Measurements from ENCODE around the gene PITHD1.
A peak's percentile ranks its signal among the peaks of the same experiment; 100 is the strongest.

Gene PITHD1

DNA sequence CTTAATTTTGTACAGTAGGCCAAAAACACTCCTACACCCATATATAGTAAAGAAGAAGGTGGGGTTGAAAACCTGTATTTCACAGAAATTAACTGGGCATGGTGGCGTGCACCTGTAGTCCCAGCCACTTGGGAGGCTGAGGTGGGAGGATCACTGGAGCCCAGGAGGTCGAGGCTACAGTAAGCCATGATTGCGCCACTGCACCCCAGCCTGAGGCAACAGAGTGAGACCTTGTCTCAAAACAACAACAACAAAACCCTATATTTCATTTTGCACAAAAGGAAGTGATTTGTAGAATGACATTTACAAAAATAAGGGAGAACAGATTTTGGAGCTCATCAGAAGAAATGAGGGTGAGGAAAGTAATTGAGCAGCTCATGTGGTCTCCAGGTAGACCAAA lies 10.5 kb downstream of the PITHD1 start:
- TF ChIP-seq, protein P1, sequence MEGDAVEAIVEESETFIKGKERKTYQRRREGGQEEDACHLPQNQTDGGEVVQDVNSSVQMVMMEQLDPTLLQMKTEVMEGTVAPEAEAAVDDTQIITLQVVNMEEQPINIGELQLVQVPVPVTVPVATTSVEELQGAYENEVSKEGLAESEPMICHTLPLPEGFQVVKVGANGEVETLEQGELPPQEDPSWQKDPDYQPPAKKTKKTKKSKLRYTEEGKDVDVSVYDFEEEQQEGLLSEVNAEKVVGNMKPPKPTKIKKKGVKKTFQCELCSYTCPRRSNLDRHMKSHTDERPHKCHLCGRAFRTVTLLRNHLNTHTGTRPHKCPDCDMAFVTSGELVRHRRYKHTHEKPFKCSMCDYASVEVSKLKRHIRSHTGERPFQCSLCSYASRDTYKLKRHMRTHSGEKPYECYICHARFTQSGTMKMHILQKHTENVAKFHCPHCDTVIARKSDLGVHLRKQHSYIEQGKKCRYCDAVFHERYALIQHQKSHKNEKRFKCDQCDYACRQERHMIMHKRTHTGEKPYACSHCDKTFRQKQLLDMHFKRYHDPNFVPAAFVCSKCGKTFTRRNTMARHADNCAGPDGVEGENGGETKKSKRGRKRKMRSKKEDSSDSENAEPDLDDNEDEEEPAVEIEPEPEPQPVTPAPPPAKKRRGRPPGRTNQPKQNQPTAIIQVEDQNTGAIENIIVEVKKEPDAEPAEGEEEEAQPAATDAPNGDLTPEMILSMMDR (IDR thresholded peaks at IDR 0.05; ENCODE audit: insufficient read depth, low read depth, low read length, missing control alignments) = no peak
- H3K4me3 ChIP-seq (ENCODE audit: low read depth, low read length) = no peak overlapping the region
- DNase-seq (ENCODE audit: low read depth) = no peak

DNA sequence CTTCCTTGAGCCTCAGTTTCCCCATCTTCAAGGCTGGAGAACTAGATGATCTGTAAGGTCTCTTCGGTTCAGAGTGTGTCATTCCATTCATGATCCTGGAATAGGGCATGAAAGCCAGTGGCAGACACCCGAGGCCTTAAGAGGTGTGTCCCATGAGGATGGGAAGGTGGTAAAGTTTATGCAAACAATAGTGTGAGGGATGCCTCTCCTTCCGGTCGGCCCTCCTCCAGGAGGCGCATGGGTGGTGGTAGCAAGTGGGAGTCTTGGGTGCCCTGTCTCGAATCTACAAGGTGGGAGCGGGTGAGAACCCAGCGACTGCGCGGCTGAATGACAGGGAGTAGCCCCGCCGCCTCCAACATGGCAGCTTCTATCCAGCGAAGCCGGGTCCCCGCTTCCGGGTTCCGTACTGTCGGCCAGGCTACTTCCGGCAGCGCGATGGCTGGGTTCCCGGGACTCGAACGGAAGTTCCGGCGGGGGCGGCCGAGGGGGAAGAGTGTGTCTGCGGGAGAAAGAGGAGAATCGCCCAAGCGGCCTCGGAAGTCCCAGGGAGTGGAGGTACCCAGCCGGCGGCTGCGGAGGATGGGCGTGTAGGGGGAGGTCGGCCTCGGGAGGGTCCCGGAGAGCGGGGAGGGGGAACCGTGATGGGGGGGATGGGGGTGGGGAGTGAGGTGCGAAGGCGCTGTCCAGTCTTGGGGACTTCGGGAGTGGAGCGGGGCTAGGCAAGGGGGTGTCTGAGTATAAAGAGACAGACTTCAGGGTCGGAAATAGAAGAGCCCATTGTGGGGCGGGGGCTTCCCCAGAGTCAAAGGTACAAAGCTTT lies 12.7 kb downstream of the PITHD1 start, which contains the start of gene LYPLA2:
LYPLA2 (plus strand) TSS at position 450 of the 820 bp plus-strand sequence. CDS start 1,538 bp downstream, outside the sequence.
- TF ChIP-seq, protein P1 (IDR thresholded peaks at IDR 0.05; ENCODE audit: insufficient read depth, low read depth, low read length, missing control alignments) = no peak
- DNase-seq (ENCODE audit: low read depth) = peak; percentile 93
- peak within 1 kb of the TSS; percentile 99 for H3K4me3 ChIP-seq (ENCODE audit: low read depth, low read length)

DNA sequence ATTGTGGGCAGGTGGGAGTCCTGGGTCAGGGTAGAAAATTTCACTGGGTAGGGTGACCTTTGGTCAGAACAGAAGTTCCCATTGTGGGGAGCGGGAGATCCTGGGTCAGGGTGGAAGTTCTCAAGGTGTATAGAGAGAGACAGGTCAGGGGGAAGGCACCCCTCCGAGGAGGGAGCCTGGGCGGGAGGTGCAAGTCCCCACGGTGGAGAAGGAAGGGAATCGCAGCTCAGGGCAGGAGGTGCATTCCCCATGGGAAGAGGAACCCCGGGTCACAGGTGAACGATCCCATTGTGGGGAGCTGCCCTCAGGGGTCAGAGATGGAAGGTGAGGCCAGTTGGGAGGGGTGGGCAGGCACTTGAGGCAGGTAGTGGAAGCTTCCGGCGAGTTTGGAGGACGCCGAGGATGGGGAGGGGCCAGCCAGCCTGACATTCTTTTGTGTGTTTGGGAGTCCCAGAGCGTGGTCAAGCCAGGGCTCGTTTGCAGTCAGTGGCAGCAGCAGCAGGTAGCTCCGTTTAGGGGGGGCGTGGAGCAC lies 13.4 kb downstream of the PITHD1 start:
- H3K4me3 ChIP-seq (ENCODE audit: low read depth, low read length) = peak overlapping the region; percentile 99
- peak; percentile 57 for DNase-seq (ENCODE audit: low read depth)
- TF ChIP-seq, protein P1 (IDR thresholded peaks at IDR 0.05; ENCODE audit: insufficient read depth, low read depth, low read length, missing control alignments) = no peak

DNA sequence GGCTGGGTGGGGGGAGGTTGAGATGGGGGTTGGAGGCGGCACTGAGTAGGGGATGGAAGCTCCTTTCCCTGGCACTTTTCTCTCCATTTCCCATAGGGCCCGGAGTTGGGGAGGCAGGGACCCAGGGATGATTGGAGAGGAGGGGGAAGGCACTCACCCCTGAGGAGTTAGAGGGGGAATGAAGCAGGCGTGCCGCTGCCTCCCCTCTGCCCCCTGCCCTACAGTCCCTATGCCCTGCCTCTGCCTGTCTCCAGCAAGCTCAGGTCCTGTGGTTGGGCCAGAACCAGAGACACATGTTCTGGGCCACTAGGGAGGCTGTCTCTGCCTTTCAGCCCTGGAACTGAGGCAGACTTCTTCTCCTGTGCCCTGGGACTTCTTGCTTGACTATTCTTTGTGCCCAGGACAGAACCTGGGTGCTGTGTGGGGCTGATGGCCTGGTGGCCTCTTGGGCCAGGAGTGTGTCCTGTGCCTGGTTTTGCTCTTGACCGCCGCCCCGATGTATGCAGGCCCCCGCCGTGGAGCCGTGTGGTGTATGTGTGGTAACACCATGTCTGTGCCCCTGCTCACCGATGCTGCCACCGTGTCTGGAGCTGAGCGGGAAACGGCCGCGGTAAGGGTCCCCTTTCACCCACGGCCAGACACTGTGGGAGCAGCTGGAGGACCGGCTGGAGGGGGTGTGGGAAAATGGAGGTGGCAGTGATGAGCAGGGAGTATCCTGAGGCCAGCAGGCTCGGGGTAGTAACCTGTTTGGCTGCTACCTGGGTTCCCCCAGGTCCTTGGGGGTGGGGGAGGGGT lies 14.1 kb downstream of the PITHD1 start:
- peak overlapping the region; percentile 99 for H3K4me3 ChIP-seq (ENCODE audit: low read depth, low read length)
- TF ChIP-seq, protein P1 (IDR thresholded peaks at IDR 0.05; ENCODE audit: insufficient read depth, low read depth, low read length, missing control alignments) = no peak
- DNase-seq (ENCODE audit: low read depth) = no peak

DNA sequence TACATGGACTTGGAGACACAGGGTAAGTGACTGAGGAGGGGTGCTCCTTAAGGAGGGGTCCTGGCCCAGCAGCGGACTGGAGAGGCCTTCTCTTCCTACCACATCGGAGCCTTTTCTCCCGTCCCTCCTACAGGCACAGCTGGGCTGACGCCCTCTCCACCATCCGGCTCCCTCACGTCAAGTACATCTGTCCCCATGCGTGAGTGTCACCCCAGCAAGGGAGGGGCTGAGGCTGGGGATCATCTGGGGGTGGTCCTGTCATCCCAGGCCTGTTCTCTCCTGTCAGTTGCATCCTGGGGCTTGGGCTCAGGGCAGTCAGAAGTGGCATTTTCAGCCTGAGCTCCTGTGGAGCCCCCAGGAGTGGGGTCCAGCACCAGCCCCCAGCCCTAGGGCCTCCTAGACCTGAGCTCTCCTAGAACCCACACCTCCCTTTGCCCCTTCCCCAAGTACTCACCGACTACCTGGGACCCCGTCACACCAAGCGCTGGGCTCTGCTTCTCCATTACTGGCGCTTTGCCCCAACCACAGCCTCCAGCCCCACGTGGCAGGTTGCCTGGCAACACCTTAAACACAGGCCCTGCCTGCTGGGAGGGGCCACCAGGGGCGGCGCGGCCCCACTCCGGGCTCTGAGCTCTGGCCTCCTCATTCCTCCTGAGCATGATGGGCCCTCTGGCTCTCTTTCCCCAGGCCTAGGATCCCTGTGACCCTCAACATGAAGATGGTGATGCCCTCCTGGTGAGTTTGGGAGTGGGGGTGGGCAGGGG lies 15.0 kb downstream of the PITHD1 start:
- H3K4me3 ChIP-seq (ENCODE audit: low read depth, low read length) = no peak overlapping the region
- DNase-seq (ENCODE audit: low read depth) = no peak
- TF ChIP-seq, protein P1 (IDR thresholded peaks at IDR 0.05; ENCODE audit: insufficient read depth, low read depth, low read length, missing control alignments) = no peak
